Fibroblast of villous mesenchyme (primary cell): ENCODE measurements around the gene HOOK2. TPM values are rescaled to one million over a fixed set of nuclear protein-coding genes. Genes with fewer than 3 reads are reported as not detected.
"Not testable (repeated sequence)": the region's sequence is repeated elsewhere in the genome, so short reads cannot be mapped to it uniquely, and the experiment has no call there.

Source experiments
- DNase-seq: peaks from one replicate; pipeline ENCODE4 v3.0.0-alpha.2; 2010; ENCODE audit warnings: low read depth
- H3K4me3 ChIP-seq: 2 replicates; pipeline ENCODE4 v1.5.1; 2011; ENCODE audit warnings: low read depth, mild to moderate bottlenecking, low read length
- small RNA-seq: library from RNA; depleted of rRNA; stranded (forward); fragments of <200 nt; gene quantifications from one replicate; pipeline ENCODE3, GENCODE V24; 2012
- total RNA-seq: library from RNA; depleted of rRNA; stranded (reverse); fragments of >200 nt; gene quantifications from 2 replicates; pipeline ENCODE4 v1.2.3, GENCODE V29; 2012
- TF ChIP-seq, protein P1 (sequence below): IDR thresholded peaks from 2 replicates; pipeline ENCODE4 v1.5.1; 2012; ENCODE audit warnings: low read depth, mild to moderate bottlenecking, low read length; ENCODE audit not compliant: insufficient read depth

HOOK2 gene
- total RNA-seq, 1 donor = 15.1 TPM

DNA sequence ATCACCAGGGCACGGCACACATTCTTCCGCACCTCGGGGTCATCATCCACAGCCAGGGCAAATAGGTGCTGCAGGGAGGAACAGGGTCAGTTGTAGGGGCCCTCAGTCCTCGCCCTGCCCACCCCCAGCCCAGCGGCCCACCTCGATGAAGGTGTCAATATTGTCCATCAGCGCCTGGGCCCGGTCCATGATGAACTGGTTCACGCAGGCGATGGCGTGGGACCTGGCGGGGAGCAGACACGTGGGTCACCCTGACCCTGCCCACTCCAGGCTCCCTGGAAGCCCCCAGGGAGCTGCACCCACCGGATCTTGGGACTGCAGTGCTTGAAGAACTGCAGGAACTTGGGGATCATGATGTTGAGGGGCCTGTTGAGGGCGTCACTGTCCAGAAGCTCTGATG lies 60.2 kb downstream of the HOOK2 start:
- no peak for DNase-seq
- TF ChIP-seq, protein P1, sequence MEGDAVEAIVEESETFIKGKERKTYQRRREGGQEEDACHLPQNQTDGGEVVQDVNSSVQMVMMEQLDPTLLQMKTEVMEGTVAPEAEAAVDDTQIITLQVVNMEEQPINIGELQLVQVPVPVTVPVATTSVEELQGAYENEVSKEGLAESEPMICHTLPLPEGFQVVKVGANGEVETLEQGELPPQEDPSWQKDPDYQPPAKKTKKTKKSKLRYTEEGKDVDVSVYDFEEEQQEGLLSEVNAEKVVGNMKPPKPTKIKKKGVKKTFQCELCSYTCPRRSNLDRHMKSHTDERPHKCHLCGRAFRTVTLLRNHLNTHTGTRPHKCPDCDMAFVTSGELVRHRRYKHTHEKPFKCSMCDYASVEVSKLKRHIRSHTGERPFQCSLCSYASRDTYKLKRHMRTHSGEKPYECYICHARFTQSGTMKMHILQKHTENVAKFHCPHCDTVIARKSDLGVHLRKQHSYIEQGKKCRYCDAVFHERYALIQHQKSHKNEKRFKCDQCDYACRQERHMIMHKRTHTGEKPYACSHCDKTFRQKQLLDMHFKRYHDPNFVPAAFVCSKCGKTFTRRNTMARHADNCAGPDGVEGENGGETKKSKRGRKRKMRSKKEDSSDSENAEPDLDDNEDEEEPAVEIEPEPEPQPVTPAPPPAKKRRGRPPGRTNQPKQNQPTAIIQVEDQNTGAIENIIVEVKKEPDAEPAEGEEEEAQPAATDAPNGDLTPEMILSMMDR = no peak
- H3K4me3 ChIP-seq = no peak overlapping the region

DNA sequence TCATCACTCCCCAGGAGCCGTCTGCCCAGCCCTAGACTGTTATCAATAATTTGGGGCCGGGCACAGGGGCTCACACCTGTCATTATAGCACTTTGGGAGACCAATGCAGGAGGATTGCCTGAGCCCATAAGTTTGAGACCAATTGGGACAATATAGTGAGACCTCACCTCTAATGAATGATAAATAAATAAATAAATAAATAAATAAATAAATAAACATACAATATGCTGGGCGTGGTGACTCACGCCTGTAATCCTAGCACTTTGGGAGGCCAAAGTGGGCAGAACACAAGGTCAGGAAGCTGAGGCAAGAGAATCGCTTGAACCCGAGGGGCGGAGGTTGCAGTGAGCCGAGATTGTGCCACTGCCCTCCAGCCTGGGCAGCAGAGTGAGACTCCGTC lies 62.0 kb downstream of the HOOK2 start:
- H3K4me3 ChIP-seq, DNase-seq: not testable (repeated sequence)

Small RNAs within 50 kb of the gene (small RNA-seq; reads per million reads assigned to genes)
- not detected for gene MIR5684

Other genes starting within 250 kb of the HOOK2 start
- gene ZNF564, start 224.1 kb downstream of the HOOK2 start, total RNA-seq = 6.0 and 6.4 TPM in 2 replicates
- gene ZNF490, start 164.7 kb downstream of the HOOK2 start, total RNA-seq = 5.2 and 7.8 TPM in 2 replicates
- gene ZNF791, start 164.6 kb downstream of the HOOK2 start, total RNA-seq = 17.4 and 20.3 TPM in 2 replicates
- 22.9 and 25.8 TPM in 2 replicates for gene MAN2B1, start 108.8 kb downstream of the HOOK2 start, total RNA-seq
- 6.8 and 7.3 TPM in 2 replicates for gene WDR83, start 108.7 kb downstream of the HOOK2 start, total RNA-seq
- 45.7 and 50.1 TPM in 2 replicates for gene DHPS, start 93.7 kb downstream of the HOOK2 start, total RNA-seq
- gene GNG14, start 87.6 kb downstream of the HOOK2 start, total RNA-seq = not detected in 2 replicates
- gene FBXW9, start 78.9 kb downstream of the HOOK2 start, total RNA-seq = 7.3 and 15.1 TPM in 2 replicates
- gene TNPO2, start 51.6 kb downstream of the HOOK2 start, total RNA-seq = 36.7 and 53.1 TPM in 2 replicates
- 127 and 153 TPM in 2 replicates for gene TRIR, start 40.9 kb downstream of the HOOK2 start, total RNA-seq
- gene GET3, start 38.1 kb downstream of the HOOK2 start, total RNA-seq = 79.2 and 82.5 TPM in 2 replicates
- gene BEST2, start 23.8 kb downstream of the HOOK2 start, total RNA-seq = not detected in 2 replicates
- 88.1 and 107 TPM in 2 replicates for gene JUNB, start 15.9 kb upstream of the HOOK2 start, total RNA-seq
- gene PRDX2, start 26.2 kb upstream of the HOOK2 start, total RNA-seq = 222 and 230 TPM in 2 replicates
- not detected in 2 replicates for gene THSD8, start 26.5 kb upstream of the HOOK2 start, total RNA-seq
- gene RNASEH2A, start 31.0 kb upstream of the HOOK2 start, total RNA-seq = 20.0 and 22.9 TPM in 2 replicates
- gene RTBDN, start 59.0 kb upstream of the HOOK2 start, total RNA-seq = not detected in 2 replicates
- under 0.01 TPM in 2 replicates for gene MAST1, start 63.0 kb upstream of the HOOK2 start, total RNA-seq
- 14.7 and 18.7 TPM in 2 replicates for gene DNASE2, start 105.9 kb upstream of the HOOK2 start, total RNA-seq
- not detected in 2 replicates for gene KLF1, start 111.6 kb upstream of the HOOK2 start, total RNA-seq
- 17.3 and 19.6 TPM in 2 replicates for gene GCDH, start 115.6 kb upstream of the HOOK2 start, total RNA-seq
- gene SYCE2, start 143.7 kb upstream of the HOOK2 start, total RNA-seq = under 0.01 TPM in 2 replicates
- 65.2 and 70.2 TPM in 2 replicates for gene FARSA, start 158.2 kb upstream of the HOOK2 start, total RNA-seq
- 2,107 and 2,588 TPM in 2 replicates for gene CALR, start 163.1 kb upstream of the HOOK2 start, total RNA-seq
- 91.1 and 92.8 TPM in 2 replicates for gene RAD23A, start 170.3 kb upstream of the HOOK2 start, total RNA-seq
- 18.6 and 24.8 TPM in 2 replicates for gene GADD45GIP1, start 181.7 kb upstream of the HOOK2 start, total RNA-seq
- gene DAND5, start 194.0 kb upstream of the HOOK2 start, total RNA-seq = not detected in 2 replicates
- 29.6 and 30.2 TPM in 2 replicates for gene NFIX, start 219.9 kb upstream of the HOOK2 start, total RNA-seq